ENCODE measurements around the gene STRN4. TPM values are rescaled to one million over a fixed set of nuclear protein-coding genes. Genes with fewer than 3 reads are reported as not detected.
A peak's percentile ranks its signal among the peaks of the same experiment; 100 is the strongest.

STRN4 gene
- total RNA-seq, 1 experiment from 2014 or later, result 89.5 TPM

GRCh38 chr19:46776927-46777911 lies 31.0 kb upstream of the STRN4 start:
- Histone ChIP-seq H3K27ac (ENCODE audit: low read length) (no peak overlapping the region), H3K9me3 (ENCODE audit: control insufficient read depth, insufficient read depth, low read depth, low read length) (no peaks in the 10 kb centered on the region), H3K4me1 (ENCODE audit: control insufficient read depth, insufficient read depth, low read length) (no peaks in the 10 kb centered on the region), H3K27me3 (ENCODE audit: control insufficient read depth, insufficient read depth, low read length) (no peaks in the 10 kb centered on the region), H3K4me3 (ENCODE audit: low read depth in 2 of 2, low read length in 2 of 2) (no peak overlapping the region), H3K36me3 (ENCODE audit: control insufficient read depth, insufficient read depth, low read length) (peaks cover 9% of the 10 kb centered on the region)
- intact Hi-C loops (cut with micrococcal nuclease; ENCODE audit: unreplicated experiment) (no loop called here), in situ Hi-C loops (cut with HindIII; ENCODE audit: low pct_unique_long_range_greater_than_20kb, low sequenced_read_pairs) (no loop called here)
- DNase-seq (ENCODE audit: low read depth, low spot score), result no peak
- TF ChIP-seq SIN3A (IDR thresholded peaks at IDR 0.05; ENCODE audit: borderline replicate concordance, insufficient read depth, low read depth, low read length), result no peak
- no peak for TF ChIP-seq CTCF (IDR thresholded peaks at IDR 0.05)
- TF ChIP-seq POLR2AphosphoS5 (IDR thresholded peaks at IDR 0.05; ENCODE audit: low read depth, low read length), result no peak
- TF ChIP-seq TCF7L2 (IDR thresholded peaks at IDR 0.05; ENCODE audit: low read depth, low read length), result no peak
- TF ChIP-seq REST (IDR thresholded peaks at IDR 0.05; ENCODE audit: insufficient read depth in 1 of 2, low read depth in 2 of 2, low read length in 1 of 2), result no peak
- peak; percentile 64 for ATAC-seq
- BruUV-seq (replicated peaks), result no TSS peak
- CTCF ChIA-PET, result interaction anchor here (0.6 to 0.7 kb wide), 2 partner anchors 37 to 63 kb away, joined by 3 to 4 read pairs; no protein-coding TSS in a partner anchor
- POLR2A ChIA-PET, result no interaction called here

GRCh38 chr19:46775642-46776258 lies 29.5 kb upstream of the STRN4 start:
- Histone ChIP-seq H3K4me1 (ENCODE audit: control insufficient read depth, insufficient read depth, low read length) (no peaks in the 10 kb centered on the region), H3K27me3 (ENCODE audit: control insufficient read depth, insufficient read depth, low read length) (no peaks in the 10 kb centered on the region), H3K9me3 (ENCODE audit: control insufficient read depth, insufficient read depth, low read depth, low read length) (no peaks in the 10 kb centered on the region), H3K27ac (ENCODE audit: low read length) (no peak overlapping the region), H3K36me3 (ENCODE audit: control insufficient read depth, insufficient read depth, low read length) (peaks cover 9% of the 10 kb centered on the region), H3K4me3 (ENCODE audit: low read depth in 2 of 2, low read length in 2 of 2) (no peak overlapping the region)
- intact Hi-C loops (cut with micrococcal nuclease; ENCODE audit: unreplicated experiment) (no loop called here), in situ Hi-C loops (cut with HindIII; ENCODE audit: low pct_unique_long_range_greater_than_20kb, low sequenced_read_pairs) (no loop called here)
- ChIA-PET POLR2A (no interaction called here), CTCF (no interaction called here)
- no peak for ATAC-seq
- no peak for DNase-seq (ENCODE audit: low read depth, low spot score)
- no TSS peak for BruUV-seq (replicated peaks)
- TF ChIP-seq POLR2AphosphoS5 (IDR thresholded peaks at IDR 0.05; ENCODE audit: low read depth, low read length) (no peak), CTCF (IDR thresholded peaks at IDR 0.05) (no peak), SIN3A (IDR thresholded peaks at IDR 0.05; ENCODE audit: borderline replicate concordance, insufficient read depth, low read depth, low read length) (no peak)

Measured in Panc1 (cell line).